Motor neuron (in vitro differentiated cells): ENCODE measurements around the gene CCDC160. TPM values are rescaled to one million over a fixed set of nuclear protein-coding genes. Genes with fewer than 3 reads are reported as not detected.
"Not testable (repeated sequence)": the region's sequence is repeated elsewhere in the genome, so short reads cannot be mapped to it uniquely, and the experiment has no call there.

Experiments
- ATAC-seq, 8 experiments: fragments of 200-7000 bp; cut with Tn5 transposase; replicated peaks in 6 of 8; 2 replicates each; pipeline ENCODE4 v1.8.0; 2021; ENCODE audit warnings: mild to moderate bottlenecking in 8 of 8, moderate library complexity in 8 of 8
- H3K27ac ChIP-seq, 2 donors: fragments of 250-450 bp; sonication (Bioruptor Pico); 2 replicates each; pipeline ENCODE4 v1.9.0; 2021; ENCODE audit warnings: antibody characterized with exemption in 2 of 2, mild to moderate bottlenecking in 2 of 2, moderate library complexity in 1 of 2
- H3K4me1 ChIP-seq, 2 donors: fragments of 250-450 bp; sonication (Bioruptor Pico); replicated peaks in 1 of 2; 2 replicates each; pipeline ENCODE4 v1.6.1; 2021; ENCODE audit warnings: antibody characterized with exemption in 2 of 2, mild to moderate bottlenecking in 2 of 2, moderate library complexity in 1 of 2
- H3K4me3 ChIP-seq, 5 donors: fragments of 250-450 bp; sonication (Bioruptor Pico); 2 replicates each; pipeline ENCODE4 v1.9.0; 2021; ENCODE audit warnings: antibody characterized with exemption in 5 of 5, mild to moderate bottlenecking in 5 of 5, moderate library complexity in 4 of 5
- WGBS, 10 experiments: fragments of 450-650 bp; shearing (Covaris generic); methylation state at CpG; one replicate each; pipeline ENCODE4 v1.0.0; 2022; 5-methylcytosine and 5-hydroxymethylcytosine counted together
- in situ Hi-C, 9 experiments: fragments of 400-800 bp; cut with MboI; loops; one replicate each; pipeline ENCODE4 v1.15.0; 2021; ENCODE audit warnings: low sequenced_read_pairs in 9 of 9, low pct_unique_long_range_greater_than_20kb in 2 of 9; ENCODE audit not compliant: unreplicated experiment in 9 of 9
- total RNA-seq, 8 experiments: library from RNA; unstranded; fragments of 300-600 nt; gene quantifications; 2 replicates each; pipeline versions ENCODE4 v1.2.3 to v1.2.4, GENCODE V29; 2022

CCDC160 gene
- 1 to 10 TPM in 7 of 8 experiments, under 1 TPM in 1; 0.81 to 5.4 (median 2.1) TPM for total RNA-seq

DNA sequence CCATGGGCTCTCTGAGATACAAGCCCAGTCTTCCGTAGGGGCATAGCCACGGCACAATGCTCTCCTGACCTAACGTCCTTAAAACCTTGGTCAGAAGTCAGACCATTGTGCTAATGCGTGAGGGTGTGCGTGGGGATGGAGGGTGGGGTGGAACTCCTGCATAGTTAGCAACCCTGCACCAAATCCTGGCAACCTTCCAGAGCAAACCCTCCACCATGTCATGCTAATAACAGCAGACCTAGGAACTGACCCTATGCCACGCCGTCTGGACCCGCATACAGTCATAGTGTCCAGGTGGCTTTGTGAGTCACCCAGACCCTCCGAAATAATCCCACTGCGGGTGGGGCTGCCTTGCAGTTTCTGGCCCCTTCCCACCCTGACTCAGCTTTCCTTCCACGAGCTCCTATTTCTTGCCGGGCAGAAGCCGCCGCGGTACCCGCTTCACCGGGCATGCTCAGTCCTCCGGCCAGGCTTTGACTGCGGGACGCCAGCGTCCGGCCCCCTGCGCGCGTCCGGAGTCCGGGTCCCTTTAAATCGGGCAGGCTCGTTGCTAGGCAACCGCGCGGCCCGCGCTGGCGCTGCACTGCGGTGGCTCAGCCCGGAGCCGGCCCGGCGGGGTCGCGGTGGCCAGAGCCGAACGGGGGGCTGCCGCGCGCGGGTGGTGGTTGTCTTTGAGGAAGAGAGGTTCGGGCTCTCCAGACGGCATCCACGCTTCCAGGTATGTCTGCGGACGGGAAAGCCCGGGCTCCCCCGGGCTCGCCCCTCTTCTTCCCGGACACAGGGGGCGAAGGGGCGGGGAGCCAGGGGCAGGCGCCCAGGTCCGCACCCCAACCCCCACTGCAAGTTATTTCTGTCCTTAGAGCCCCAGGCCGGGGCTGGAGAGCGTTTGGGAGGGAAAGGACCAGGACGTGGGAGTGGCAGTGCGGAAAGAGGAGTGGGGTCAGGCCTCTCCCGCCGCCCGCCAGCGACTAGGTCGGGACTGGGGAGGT, at the start of gene CCDC160:
TSS of gene CCDC160 (plus strand) at position 557 of the 989 bp plus-strand sequence. CDS start 7,619 bp downstream, outside the sequence.
- 0 to 70% (median 33%) methylated on average over 1 to 10 of the region's 70 CpGs; no CpG with 5 or more reads in 5 of the 10 experiments for WGBS, 10 experiments
- ATAC-seq: peak; percentile 87 to 98 (median 98)
- peaks cover 0 to 9% of the 10 kb centered on the region in 2 donors for H3K4me1 ChIP-seq
- peak within 1 kb of the TSS; percentile 47 to 75 (median 65) for H3K4me3 ChIP-seq
- in situ Hi-C loops: no loop called here
- H3K27ac ChIP-seq: peak within 1 kb of the TSS in 1 of 2 donors; percentile 53

DNA sequence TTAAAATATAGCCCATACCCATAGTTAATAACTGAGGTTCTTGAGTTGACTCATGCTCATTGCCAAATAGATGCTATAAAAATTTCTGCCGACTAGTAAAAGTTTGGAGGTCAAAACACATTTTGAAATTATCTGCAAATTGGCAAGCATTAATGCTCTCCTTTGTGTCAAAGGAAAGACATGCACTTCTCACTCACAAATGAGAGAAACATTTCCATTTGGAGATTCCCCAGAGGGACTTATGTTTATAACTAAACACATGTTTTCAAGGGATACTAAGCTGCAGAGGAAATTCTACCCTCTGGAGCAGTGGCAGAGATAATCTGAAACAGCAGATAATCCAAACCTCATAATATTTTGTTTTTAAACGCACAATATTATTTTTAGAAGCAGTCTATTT, 45.7 kb upstream of the CCDC160 start:
- Histone ChIP-seq H3K27ac (no peak overlapping the region), H3K4me3 (no peak overlapping the region), H3K4me1 (peaks cover 6 to 11% of the 10 kb centered on the region in 2 donors)
- ATAC-seq: no peak
- in situ Hi-C loops: no loop called here
- whole genome bisulfite sequencing, 10 experiments: 0 to 100% (median 40%) methylated on average over 1 to 2 of the region's 2 CpGs; no CpG with 5 or more reads in 4 of the 10 experiments

- no peak overlapping the region for H3K4me3 ChIP-seq
- ATAC-seq: no peak
- H3K4me1 ChIP-seq: no peaks in the 10 kb centered on the region
- 20 to 95% (median 63%) methylated on average over 1 to 6 of the region's 6 CpGs; no CpG with 5 or more reads in 6 of the 10 experiments for WGBS, 10 experiments
- in situ Hi-C loops: no loop called here
- H3K27ac ChIP-seq: no peak overlapping the region
Measured at GRCh38 chrX:134194915-134195314, 42.1 kb upstream of the CCDC160 start.

DNA sequence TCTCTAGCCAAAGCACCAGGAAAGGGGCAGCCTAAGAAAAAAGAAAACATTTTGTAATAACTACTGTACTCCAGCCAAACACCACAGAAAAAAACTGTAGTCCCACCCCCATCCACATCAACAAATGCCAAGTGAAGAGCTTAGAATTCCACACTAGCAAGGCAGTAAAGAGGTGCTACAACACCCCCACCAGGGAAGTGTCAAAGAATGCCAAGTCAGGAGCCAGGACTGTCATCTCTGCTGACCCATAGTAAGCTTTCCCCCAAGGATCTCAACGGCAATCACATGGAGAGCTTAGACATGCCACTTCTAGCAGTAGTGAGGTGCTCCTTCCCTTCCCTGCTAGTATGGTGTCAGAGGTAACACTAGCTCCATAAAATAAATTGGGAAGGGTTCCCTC, 34.4 kb upstream of the CCDC160 start:
- WGBS, 10 experiments: 0 to 43% methylated on average over 1 of the region's 1 CpG; no CpG with 5 or more reads in 8 of the 10 experiments
- Histone ChIP-seq H3K27ac (no peak overlapping the region), H3K4me3 (no peak overlapping the region), H3K4me1 (no peaks in the 10 kb centered on the region)
- in situ Hi-C loops: no loop called here
- no peak for ATAC-seq

GRCh38 chrX:134206221-134206620, 30.8 kb upstream of the CCDC160 start:
- no peak overlapping the region for H3K4me3 ChIP-seq
- no peak overlapping the region for H3K27ac ChIP-seq
- in situ Hi-C loops: no loop called here
- WGBS, 10 experiments: 8 to 83% (median 32%) methylated on average over 1 to 3 of the region's 3 CpGs; no CpG with 5 or more reads in 5 of the 10 experiments
- H3K4me1 ChIP-seq: no peaks in the 10 kb centered on the region
- no peak for ATAC-seq

GRCh38 chrX:134210465-134210864, 26.5 kb upstream of the CCDC160 start:
- in situ Hi-C loops: no loop called here
- ATAC-seq: no peak
- Histone ChIP-seq H3K4me3 (no peak overlapping the region), H3K27ac (no peak overlapping the region), H3K4me1 (no peaks in the 10 kb centered on the region)

GRCh38 chrX:134235236-134235635, 1.7 kb upstream of the CCDC160 start:
- 0 to 100% (median 47%) methylated on average over 1 to 4 of the region's 4 CpGs; no CpG with 5 or more reads in 4 of the 10 experiments for WGBS, 10 experiments
- no peak for ATAC-seq
- Histone ChIP-seq H3K4me3 (no peak overlapping the region), H3K27ac (no peak overlapping the region), H3K4me1 (peaks cover 0 to 2% of the 10 kb centered on the region in 2 donors)
- in situ Hi-C loops: no loop called here

GRCh38 chrX:134238144-134238543, 1.2 kb downstream of the CCDC160 start:
- in situ Hi-C loops, ATAC-seq, H3K27ac ChIP-seq, H3K4me1 ChIP-seq: not testable (repeated sequence)
- peak overlapping the region; percentile 47 to 75 (median 65) for H3K4me3 ChIP-seq
- 40% methylated on average over 2 of the region's 9 CpGs; no CpG with 5 or more reads in 9 of the 10 experiments for WGBS, 10 experiments

GRCh38 chrX:134239016-134239415, 2.0 kb downstream of the CCDC160 start:
- Histone ChIP-seq H3K4me3 (no peak overlapping the region), H3K4me1 (peaks cover 0 to 9% of the 10 kb centered on the region in 2 donors), H3K27ac (no peak overlapping the region)
- ATAC-seq: no peak
- WGBS, 10 experiments: 0 to 25% (median 0%) methylated on average over 1 of the region's 1 CpG; no CpG with 5 or more reads in 7 of the 10 experiments
- in situ Hi-C loops: no loop called here

DNA sequence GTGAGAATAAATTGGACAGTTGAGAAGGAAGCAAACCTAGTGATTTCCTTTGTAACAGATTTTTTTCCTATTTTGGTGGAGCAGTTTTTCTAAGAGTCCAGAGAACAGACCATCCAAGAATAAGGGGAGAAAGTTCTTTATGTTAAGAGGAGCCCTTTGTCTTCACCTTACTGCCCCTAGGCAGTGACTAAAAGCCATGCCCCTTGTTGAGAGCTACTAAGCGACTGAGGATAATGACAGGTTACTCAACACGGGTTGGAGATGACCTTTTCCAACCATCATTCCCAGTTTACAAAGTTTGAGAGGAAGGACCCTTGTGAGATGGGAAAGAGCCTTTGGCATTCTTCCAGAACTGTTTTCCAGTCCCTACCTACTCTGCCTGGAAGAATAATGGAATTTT, 3.2 kb downstream of the CCDC160 start:
- in situ Hi-C loops: no loop called here
- no peak overlapping the region for H3K27ac ChIP-seq
- H3K4me1 ChIP-seq: peaks cover 0 to 9% of the 10 kb centered on the region in 2 donors
- H3K4me3 ChIP-seq: no peak overlapping the region
- no peak for ATAC-seq
- WGBS, 10 experiments: 7 to 20% methylated on average over 1 to 2 of the region's 2 CpGs; no CpG with 5 or more reads in 8 of the 10 experiments

- Histone ChIP-seq H3K4me1 (peaks cover 0 to 9% of the 10 kb centered on the region in 2 donors), H3K27ac (no peak overlapping the region), H3K4me3 (no peak overlapping the region)
- in situ Hi-C loops: no loop called here
- WGBS, 10 experiments: 17 to 20% (median 20%) methylated on average over 1 of the region's 1 CpG; no CpG with 5 or more reads in 7 of the 10 experiments
- ATAC-seq: peak in 1 of 8 experiments; percentile 13
Measured at GRCh38 chrX:134241960-134242619, 5.1 kb downstream of the CCDC160 start.

DNA sequence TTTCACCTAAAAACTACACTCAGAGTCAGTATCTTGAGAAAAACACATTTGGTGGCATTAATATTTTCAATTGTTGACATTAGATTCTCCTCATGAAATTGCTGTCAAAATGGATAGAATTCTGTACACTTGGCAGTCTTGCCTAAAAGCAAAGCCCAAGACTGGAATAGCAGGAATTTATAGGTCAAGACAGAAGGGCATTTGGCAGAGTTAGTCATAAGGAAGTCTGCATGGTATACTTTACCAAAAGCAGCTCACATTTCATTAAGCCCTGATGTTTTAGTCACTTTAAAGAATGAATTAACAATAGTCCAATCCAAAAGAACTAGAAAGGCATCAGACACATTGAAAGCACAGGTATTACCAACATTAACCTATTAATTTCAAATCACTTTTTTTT, 7.1 kb downstream of the CCDC160 start:
- Histone ChIP-seq H3K4me1 (peaks cover 0 to 9% of the 10 kb centered on the region in 2 donors), H3K27ac (no peak overlapping the region), H3K4me3 (no peak overlapping the region)
- ATAC-seq: no peak
- in situ Hi-C loops: no loop called here

DNA sequence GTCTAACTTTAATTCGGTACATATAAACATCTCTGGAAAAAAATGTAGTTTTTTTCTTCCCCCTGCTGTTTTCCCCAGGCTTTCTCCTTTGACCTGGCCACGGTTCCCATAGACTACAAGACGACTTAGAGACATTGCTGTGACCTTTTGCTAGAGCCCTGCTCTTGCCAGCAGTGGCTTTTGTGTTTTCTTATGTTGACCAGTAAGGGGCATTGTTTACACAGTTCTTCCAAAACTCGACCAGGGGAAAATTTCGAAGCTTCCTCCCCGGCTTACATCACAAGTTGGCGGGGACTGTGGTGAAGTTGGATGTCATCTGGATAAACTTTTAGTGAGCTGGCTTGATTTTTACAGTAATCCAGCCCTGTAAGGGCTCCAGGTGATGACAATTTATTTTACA, 9.3 kb downstream of the CCDC160 start:
- no peak overlapping the region for H3K27ac ChIP-seq
- peak in 2 of 8 experiments; percentile 23 to 37 for ATAC-seq
- H3K4me3 ChIP-seq: no peak overlapping the region
- H3K4me1 ChIP-seq: peaks cover 0 to 6% of the 10 kb centered on the region in 2 donors
- in situ Hi-C loops: no loop called here
- WGBS, 10 experiments: 0 to 100% (median 37%) methylated on average over 1 to 7 of the region's 7 CpGs; no CpG with 5 or more reads in 3 of the 10 experiments
